ENCODE results near the gene PRDM16.
A peak's percentile ranks its signal among the peaks of the same experiment; 100 is the strongest.

PRDM16 gene

GRCh38 chr1:3251099-3251806 lies 182.2 kb downstream of the PRDM16 start:
- Histone ChIP-seq H3K9me3 (ENCODE audit: control insufficient read depth, insufficient read depth, low read depth, low read length) (no peaks in the 10 kb centered on the region), H3K4me3 (ENCODE audit: low read depth, low read length) (no peak overlapping the region), H3K27ac (ENCODE audit: extremely low read depth, low read depth, low read length) (no peak overlapping the region), H3K36me3 (ENCODE audit: control insufficient read depth in 2 of 2, insufficient read depth in 1 of 2, low read length in 2 of 2) (no peaks in the 10 kb centered on the region), H3K4me1 (ENCODE audit: control insufficient read depth, insufficient read depth, low read length) (peaks cover 7% of the 10 kb centered on the region; the same call in 1 of the 2 replicates)
- TF ChIP-seq ZNF423 (tag by site-specific recombination; IDR thresholded peaks at IDR 0.05) (peak; percentile 60; the same call in 1 of the 2 replicates), ZNF169 (tag by site-specific recombination; IDR thresholded peaks at IDR 0.05) (no peak)
- ChIA-PET CTCF (no interaction called here), POLR2A (no interaction called here)

GRCh38 chr1:3251807-3252428 lies 182.9 kb downstream of the PRDM16 start:
- no peak for TF ChIP-seq ZNF585B (tag by site-specific recombination; IDR thresholded peaks at IDR 0.05)
- TF ChIP-seq ZNF518A (tag by site-specific recombination; conservative IDR thresholded peaks at IDR 0.05; ENCODE audit: low read depth), result no peak
- no peak for TF ChIP-seq ZNF362 (tag by site-specific recombination; IDR thresholded peaks at IDR 0.05)
- no peak for TF ChIP-seq REST (tag by site-specific recombination; IDR thresholded peaks at IDR 0.05)
- peak; percentile 55 for TF ChIP-seq ZNF341 (tag by site-specific recombination; IDR thresholded peaks at IDR 0.05; ENCODE audit: low read depth)
- no peak for TF ChIP-seq ZSCAN4 (tag by site-specific recombination; IDR thresholded peaks at IDR 0.05)
- TF ChIP-seq ZNF629 (tag by site-specific recombination; IDR thresholded peaks at IDR 0.05), result peak; percentile 42; the same call in 1 of the 2 replicates
- TF ChIP-seq ZBTB8A (tag by site-specific recombination; IDR thresholded peaks at IDR 0.05), result 0 out of 2 replicates have a peak, but pooled peaks have one; percentile 11
- no peak for TF ChIP-seq PRDM1 (tag by site-specific recombination; IDR thresholded peaks at IDR 0.05)
- no peak for TF ChIP-seq SP3 (tag by site-specific recombination; IDR thresholded peaks at IDR 0.05)
- ChIA-PET POLR2A (no interaction called here), CTCF (interaction anchor here (0.7 kb wide), 1 partner anchor 88 kb away, joined by 4 read pairs; no protein-coding TSS in a partner anchor)
- Histone ChIP-seq H3K27ac (ENCODE audit: extremely low read depth, low read depth, low read length) (no peak overlapping the region), H3K4me1 (ENCODE audit: control insufficient read depth, insufficient read depth, low read length) (peaks cover 7% of the 10 kb centered on the region; the same call in 1 of the 2 replicates), H3K4me3 (ENCODE audit: low read depth, low read length) (no peak overlapping the region), H3K36me3 (ENCODE audit: control insufficient read depth in 2 of 2, insufficient read depth in 1 of 2, low read length in 2 of 2) (no peaks in the 10 kb centered on the region), H3K9me3 (ENCODE audit: control insufficient read depth, insufficient read depth, low read depth, low read length) (no peaks in the 10 kb centered on the region)
